ENCODE data around the gene ZNF207. TPM values are rescaled to one million over a fixed set of nuclear protein-coding genes. Genes with fewer than 3 reads are reported as not detected.

Gene ZNF207
- total RNA-seq, 1 donor from 2014 or later = 240 TPM

- no peak for DNase-seq (ENCODE audit: low spot score in 2 of 2, unreplicated experiment in 2 of 2)
- Mint-ChIP-seq H3K36me3 (peaks cover 28% of the 10 kb centered on the region), H3K27ac (no peak overlapping the region), H3K4me1 (peaks cover 6% of the 10 kb centered on the region), H3K27me3 (ENCODE audit: low read depth) (no peaks in the 10 kb centered on the region), H3K4me3 (no peak overlapping the region), H3K9me3 (no peaks in the 10 kb centered on the region)
- no peak for TF ChIP-seq CTCF (IDR thresholded peaks at IDR 0.05; ENCODE audit: unreplicated experiment)
Measured at GRCh38 chr17:32335687-32336086, 14.3 kb upstream of the ZNF207 start.

- no peak for DNase-seq (ENCODE audit: low spot score in 2 of 2, unreplicated experiment in 2 of 2)
- peaks cover 22% of the 10 kb centered on the region for H3K4me1 Mint-ChIP-seq
- H3K4me3 Mint-ChIP-seq = peak overlapping the region; percentile 88
- no peaks in the 10 kb centered on the region for H3K9me3 Mint-ChIP-seq
- no peaks in the 10 kb centered on the region for H3K27me3 Mint-ChIP-seq (ENCODE audit: low read depth)
- H3K36me3 Mint-ChIP-seq = peaks cover 5% of the 10 kb centered on the region
- peak overlapping the region; percentile 95 for H3K27ac Mint-ChIP-seq
- TF ChIP-seq CTCF (IDR thresholded peaks at IDR 0.05; ENCODE audit: unreplicated experiment) = no peak
Measured at GRCh38 chr17:32341141-32341856, 8.7 kb upstream of the ZNF207 start.

GRCh38 chr17:32341857-32342602 lies 7.9 kb upstream of the ZNF207 start, which contains the start of gene C17orf75:
Gene C17orf75, minus strand, starts transcription at chr17:32342173. Its CDS starts 34 bp downstream, at chr17:32342139.
- Mint-ChIP-seq H3K4me3 (peak within 1 kb of the TSS; percentile 88), H3K27ac (peak within 1 kb of the TSS; percentile 95), H3K36me3 (peaks cover 5% of the 10 kb centered on the region), H3K4me1 (peaks cover 22% of the 10 kb centered on the region), H3K9me3 (no peaks in the 10 kb centered on the region), H3K27me3 (ENCODE audit: low read depth) (no peaks in the 10 kb centered on the region)
- TF ChIP-seq CTCF (IDR thresholded peaks at IDR 0.05; ENCODE audit: unreplicated experiment) = no peak
- peak; percentile 46 to 79 for DNase-seq (ENCODE audit: low spot score in 2 of 2, unreplicated experiment in 2 of 2)

- H3K4me1 Mint-ChIP-seq = peaks cover 22% of the 10 kb centered on the region
- H3K4me3 Mint-ChIP-seq = peak overlapping the region; percentile 88
- H3K36me3 Mint-ChIP-seq = peaks cover 4% of the 10 kb centered on the region
- TF ChIP-seq CTCF (IDR thresholded peaks at IDR 0.05; ENCODE audit: unreplicated experiment) = no peak
- no peaks in the 10 kb centered on the region for H3K9me3 Mint-ChIP-seq
- no peak for DNase-seq (ENCODE audit: low spot score in 2 of 2, unreplicated experiment in 2 of 2)
- H3K27ac Mint-ChIP-seq = peak overlapping the region; percentile 90
- H3K27me3 Mint-ChIP-seq (ENCODE audit: low read depth) = no peaks in the 10 kb centered on the region
Measured at GRCh38 chr17:32342603-32343325, 7.2 kb upstream of the ZNF207 start.

- H3K4me3 Mint-ChIP-seq = no peak overlapping the region
Measured at GRCh38 chr17:32345951-32346600, 3.9 kb upstream of the ZNF207 start.

More at GRCh38 chr17:32345951-32346600, 3.9 kb upstream of the ZNF207 start:
- H3K27me3 Mint-ChIP-seq (ENCODE audit: low read depth) = no peaks in the 10 kb centered on the region
- TF ChIP-seq CTCF (IDR thresholded peaks at IDR 0.05; ENCODE audit: unreplicated experiment) = no peak
- no peaks in the 10 kb centered on the region for H3K9me3 Mint-ChIP-seq
- H3K4me1 Mint-ChIP-seq = peaks cover 23% of the 10 kb centered on the region
- no peaks in the 10 kb centered on the region for H3K36me3 Mint-ChIP-seq
- DNase-seq (ENCODE audit: low spot score in 2 of 2, unreplicated experiment in 2 of 2) = no peak
- no peak overlapping the region for H3K27ac Mint-ChIP-seq
